22Rv1 (cell line): ENCODE data around the gene IL4R.

Experiments
- H3K27ac ChIP-seq: fragments of 450-650 bp; 2 replicates; pipeline ENCODE4 v1.5.1; 2017
- CTCF ChIP-seq: fragments of 450-650 bp; IDR thresholded peaks from 2 replicates; pipeline ENCODE4 v1.5.1; 2017; ENCODE audit warnings: mild to moderate bottlenecking
- ZFX ChIP-seq: fragments of 450-650 bp; IDR thresholded peaks from 2 replicates; pipeline ENCODE4 v1.6.1; 2017; ENCODE audit warnings: antibody characterized with exemption, borderline replicate concordance

Gene IL4R

DNA sequence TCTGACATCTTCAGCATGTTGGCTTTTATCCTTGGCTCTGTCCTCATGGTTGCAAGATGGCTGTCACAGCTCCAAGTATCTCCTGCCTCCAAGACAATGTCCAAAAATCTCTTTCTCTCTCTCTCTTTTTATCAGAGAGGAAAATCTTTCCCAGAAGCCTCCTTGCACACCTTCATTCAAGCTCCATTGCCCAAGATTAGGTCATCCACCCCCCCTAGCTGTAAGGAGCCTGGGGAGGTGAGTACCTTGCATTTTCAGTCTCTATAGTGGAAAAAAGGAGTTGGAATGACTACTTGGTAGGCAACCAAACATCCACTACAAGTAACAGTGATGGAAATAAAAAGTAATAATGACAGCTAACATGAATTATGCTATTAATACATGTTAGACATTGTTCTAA is 23.2 kb upstream of the IL4R start:
- no peak overlapping the region for H3K27ac ChIP-seq
- TF ChIP-seq ZFX: no peak
- TF ChIP-seq CTCF: no peak

DNA sequence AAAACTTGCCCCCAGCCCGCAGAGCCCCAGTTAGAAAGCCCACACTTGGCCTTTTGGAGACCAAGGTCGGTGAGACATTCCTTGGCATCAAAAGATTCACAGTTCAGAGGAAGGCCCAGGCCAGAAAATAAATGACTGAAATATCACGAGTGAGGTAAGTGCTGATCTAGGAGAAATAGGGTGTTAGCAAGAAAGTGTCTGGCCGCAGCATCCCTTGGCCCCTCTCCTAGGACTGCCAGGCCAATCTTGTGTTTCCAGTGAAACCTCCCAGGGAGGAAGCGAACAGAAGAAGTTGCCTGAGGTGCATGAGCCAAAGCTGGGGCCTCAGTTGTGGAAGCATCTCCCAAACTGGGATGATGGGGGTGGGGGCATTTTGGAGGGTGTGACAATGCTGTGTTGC is 22.7 kb upstream of the IL4R start:
- H3K27ac ChIP-seq: no peak overlapping the region

DNA sequence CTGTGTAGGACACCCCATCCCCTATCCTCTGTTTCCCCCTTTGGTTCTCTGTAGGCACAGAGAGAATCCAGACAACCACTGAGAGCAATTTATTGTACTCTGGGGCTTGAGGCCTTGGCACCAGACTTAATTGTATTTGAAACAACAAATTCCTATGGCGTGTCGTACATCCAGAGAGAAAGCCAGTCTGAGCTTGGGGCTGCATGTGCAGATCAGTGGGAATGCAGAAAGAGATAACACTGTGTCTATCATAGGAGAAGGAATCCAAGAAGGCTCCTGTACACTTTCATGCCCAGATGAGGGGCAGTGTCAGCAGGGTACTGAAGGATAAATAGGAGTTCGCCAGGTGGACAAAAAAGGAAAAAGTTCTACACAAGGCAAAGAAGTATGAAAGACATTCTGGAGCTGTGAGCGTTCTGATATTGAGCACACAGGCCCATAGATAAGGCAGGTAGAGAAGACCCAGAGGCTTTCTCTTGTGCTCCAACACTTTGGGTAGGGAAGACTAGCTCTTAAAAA is 22.0 kb upstream of the IL4R start:
- no peak overlapping the region for H3K27ac ChIP-seq
- no peak for TF ChIP-seq ZFX
- TF ChIP-seq CTCF: no peak

More for the DNA sequence above, 22.7 kb upstream of the IL4R start:
- TF ChIP-seq CTCF: no peak
- TF ChIP-seq ZFX: no peak

- no peak for TF ChIP-seq ZFX
- TF ChIP-seq CTCF: no peak
- H3K27ac ChIP-seq: no peak overlapping the region
Measured at GRCh38 chr16:27293343-27293742, 20.4 kb upstream of the IL4R start.

GRCh38 chr16:27298132-27298531 is 15.6 kb upstream of the IL4R start:
- TF ChIP-seq CTCF: no peak
- no peak for TF ChIP-seq ZFX
- no peak overlapping the region for H3K27ac ChIP-seq

DNA sequence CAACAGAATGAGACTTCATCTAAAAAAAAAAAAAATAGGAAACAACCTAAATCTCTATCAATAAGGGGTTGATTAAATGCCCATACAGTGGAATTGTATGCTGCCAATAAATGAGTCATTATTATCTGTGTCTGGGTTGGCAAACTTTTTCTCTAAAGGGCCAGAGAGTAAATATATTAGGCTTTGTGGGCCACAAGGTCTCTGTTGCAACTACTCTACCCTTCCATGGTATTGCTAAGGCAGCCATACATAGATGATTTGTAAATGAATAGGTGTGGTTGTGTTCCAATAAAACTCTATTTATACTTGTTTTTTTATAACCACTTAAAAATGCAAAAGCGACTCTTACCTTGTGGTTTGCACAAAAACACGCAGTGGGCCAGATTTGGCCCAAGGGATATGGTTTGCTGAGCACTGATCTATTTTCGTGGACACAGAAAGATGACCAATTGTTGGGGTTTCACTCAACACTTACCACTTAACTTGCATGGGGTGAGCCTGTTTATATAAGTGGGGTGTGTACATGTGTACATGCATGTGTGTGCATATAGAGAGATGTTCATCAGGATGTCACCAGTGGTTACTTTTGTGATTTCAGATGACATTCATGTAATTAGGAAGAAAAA is 12.4 kb upstream of the IL4R start:
- H3K27ac ChIP-seq: no peak overlapping the region
- no peak for TF ChIP-seq CTCF
- no peak for TF ChIP-seq ZFX

DNA sequence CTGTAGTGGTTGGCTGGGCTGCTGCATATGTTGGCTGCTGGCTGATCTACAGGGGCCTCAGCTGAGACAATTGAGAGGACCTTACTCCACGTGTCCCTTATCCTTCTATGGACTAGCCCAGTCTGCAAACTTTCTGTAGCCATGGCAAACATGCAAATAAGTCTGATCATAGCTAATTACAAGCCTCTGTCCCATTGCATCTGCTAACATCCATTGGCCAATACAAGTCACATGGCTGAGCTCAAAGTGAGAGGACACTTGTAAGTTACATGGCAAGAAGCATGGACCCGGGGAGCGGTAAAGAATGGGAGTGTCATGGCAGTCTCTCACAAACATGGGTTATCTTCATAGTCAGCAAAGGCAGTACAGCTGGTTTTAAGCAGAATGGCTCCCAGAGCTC is 11.6 kb upstream of the IL4R start:
- no peak overlapping the region for H3K27ac ChIP-seq
- TF ChIP-seq CTCF (no peak), ZFX (no peak)
